ENCODE results near the gene GMPR2. TPM values are rescaled to one million over a fixed set of nuclear protein-coding genes. Genes with fewer than 3 reads are reported as not detected.

The GMPR2 gene
- total and polyA plus RNA-seq, 2 experiments from 2014 or later: 69.6 to 83.4 TPM

DNA sequence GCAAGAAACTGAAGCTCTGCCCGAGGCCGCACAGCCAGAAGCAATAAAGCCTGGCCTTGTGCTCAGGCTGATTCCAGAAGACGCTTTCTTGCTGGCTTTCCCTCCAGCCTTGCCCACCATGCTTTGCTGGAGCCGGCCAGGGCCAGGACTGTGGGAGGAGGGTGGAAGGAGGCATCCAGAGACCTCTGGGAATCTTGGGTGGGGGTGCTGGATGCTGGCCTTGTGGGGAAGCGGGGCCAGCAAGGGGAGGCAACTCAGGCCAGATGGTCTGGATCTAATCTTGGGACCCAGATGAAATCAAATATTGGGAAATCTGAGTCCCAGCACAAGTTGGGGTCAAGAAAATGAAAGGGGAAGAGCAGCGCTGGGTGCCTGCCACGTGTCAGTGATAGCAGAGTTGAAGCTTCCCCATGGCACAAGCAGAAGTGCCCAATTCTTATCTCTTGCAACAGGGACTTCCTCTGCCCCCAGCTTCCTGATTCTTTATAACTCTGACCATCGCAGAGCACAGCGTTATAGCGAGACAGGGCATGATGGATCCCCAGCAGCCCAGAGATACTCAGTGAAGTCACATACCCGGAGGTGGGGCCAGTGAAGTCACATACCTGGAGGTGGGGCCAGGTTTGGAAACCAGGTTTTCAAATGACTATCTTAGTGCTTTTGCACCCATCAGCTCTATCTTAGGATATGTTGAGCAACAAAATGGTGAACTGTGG is 45.0 kb downstream of the GMPR2 start:
- Histone ChIP-seq H3K4me2 (no peak overlapping the region), H3K36me3 (replicated peaks; ENCODE audit: insufficient read depth, low read depth) (no peaks in the 10 kb centered on the region), H2AFZ (no peak overlapping the region), H3K27ac (no peak overlapping the region), H3K4me3 (no peak overlapping the region), H3K4me1 (ENCODE audit: insufficient read depth) (no peaks in the 10 kb centered on the region), H3K9me2 (replicated peaks; ENCODE audit: insufficient read depth) (no peaks in the 10 kb centered on the region), H3K9me3 (ENCODE audit: low read depth) (no peaks in the 10 kb centered on the region), H3K79me2 (peaks cover 9% of the 10 kb centered on the region), H4K20me1 (ENCODE audit: insufficient read depth, poor library complexity, severe bottlenecking) (no peaks in the 10 kb centered on the region), H3K27me3 (no peaks in the 10 kb centered on the region)
- TF ChIP-seq EZH2 (IDR thresholded peaks at IDR 0.05; ENCODE audit: borderline replicate concordance) (no peak), EZH2phosphoT487 (IDR thresholded peaks at IDR 0.05; ENCODE audit: low read depth, severe bottlenecking, unreplicated experiment) (no peak)
- TF ChIP-seq, protein P1, sequence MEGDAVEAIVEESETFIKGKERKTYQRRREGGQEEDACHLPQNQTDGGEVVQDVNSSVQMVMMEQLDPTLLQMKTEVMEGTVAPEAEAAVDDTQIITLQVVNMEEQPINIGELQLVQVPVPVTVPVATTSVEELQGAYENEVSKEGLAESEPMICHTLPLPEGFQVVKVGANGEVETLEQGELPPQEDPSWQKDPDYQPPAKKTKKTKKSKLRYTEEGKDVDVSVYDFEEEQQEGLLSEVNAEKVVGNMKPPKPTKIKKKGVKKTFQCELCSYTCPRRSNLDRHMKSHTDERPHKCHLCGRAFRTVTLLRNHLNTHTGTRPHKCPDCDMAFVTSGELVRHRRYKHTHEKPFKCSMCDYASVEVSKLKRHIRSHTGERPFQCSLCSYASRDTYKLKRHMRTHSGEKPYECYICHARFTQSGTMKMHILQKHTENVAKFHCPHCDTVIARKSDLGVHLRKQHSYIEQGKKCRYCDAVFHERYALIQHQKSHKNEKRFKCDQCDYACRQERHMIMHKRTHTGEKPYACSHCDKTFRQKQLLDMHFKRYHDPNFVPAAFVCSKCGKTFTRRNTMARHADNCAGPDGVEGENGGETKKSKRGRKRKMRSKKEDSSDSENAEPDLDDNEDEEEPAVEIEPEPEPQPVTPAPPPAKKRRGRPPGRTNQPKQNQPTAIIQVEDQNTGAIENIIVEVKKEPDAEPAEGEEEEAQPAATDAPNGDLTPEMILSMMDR (IDR thresholded peaks at IDR 0.05; ENCODE audit: poor library complexity): no peak
- DNase-seq (ENCODE audit: low spot score): no peak
- WGBS (ENCODE audit: low lambda C conversion rate, missing lambda C conversion rate): 93% methylated on average over 11 of the region's 11 CpGs

- no peak for DNase-seq (ENCODE audit: low spot score)
- Histone ChIP-seq H3K27ac (no peak overlapping the region), H3K9me2 (replicated peaks; ENCODE audit: insufficient read depth) (no peaks in the 10 kb centered on the region), H2AFZ (no peak overlapping the region), H3K4me3 (no peak overlapping the region), H3K9me3 (ENCODE audit: low read depth) (no peaks in the 10 kb centered on the region), H4K20me1 (ENCODE audit: insufficient read depth, poor library complexity, severe bottlenecking) (no peaks in the 10 kb centered on the region), H3K4me2 (no peak overlapping the region), H3K36me3 (replicated peaks; ENCODE audit: insufficient read depth, low read depth) (no peaks in the 10 kb centered on the region), H3K79me2 (peaks cover 7% of the 10 kb centered on the region), H3K4me1 (ENCODE audit: insufficient read depth) (no peaks in the 10 kb centered on the region), H3K27me3 (no peaks in the 10 kb centered on the region)
- TF ChIP-seq EZH2 (IDR thresholded peaks at IDR 0.05; ENCODE audit: borderline replicate concordance): no peak
- no peak for TF ChIP-seq EZH2phosphoT487 (IDR thresholded peaks at IDR 0.05; ENCODE audit: low read depth, severe bottlenecking, unreplicated experiment)
- TF ChIP-seq, protein P1 (IDR thresholded peaks at IDR 0.05; ENCODE audit: poor library complexity): no peak
- 97% methylated on average over 5 of the region's 5 CpGs for WGBS (ENCODE audit: low lambda C conversion rate, missing lambda C conversion rate)
These were observed 45.7 kb downstream of the GMPR2 start for GRCh38 chr14:24278424-24278823.

GRCh38 chr14:24279301-24280186 is 46.8 kb downstream of the GMPR2 start:
- no peak for DNase-seq (ENCODE audit: low spot score)
- H3K9me3 ChIP-seq (ENCODE audit: low read depth): no peaks in the 10 kb centered on the region
- no peaks in the 10 kb centered on the region for H3K4me1 ChIP-seq (ENCODE audit: insufficient read depth)
- H3K36me3 ChIP-seq (replicated peaks; ENCODE audit: insufficient read depth, low read depth): no peaks in the 10 kb centered on the region
- no peak overlapping the region for H3K4me3 ChIP-seq
- peaks cover 7% of the 10 kb centered on the region for H3K79me2 ChIP-seq
- H3K4me2 ChIP-seq: no peak overlapping the region
- TF ChIP-seq, protein P1 (IDR thresholded peaks at IDR 0.05; ENCODE audit: poor library complexity): no peak
- TF ChIP-seq EZH2phosphoT487 (IDR thresholded peaks at IDR 0.05; ENCODE audit: low read depth, severe bottlenecking, unreplicated experiment): no peak
- no peaks in the 10 kb centered on the region for H4K20me1 ChIP-seq (ENCODE audit: insufficient read depth, poor library complexity, severe bottlenecking)
- H3K9me2 ChIP-seq (replicated peaks; ENCODE audit: insufficient read depth): no peaks in the 10 kb centered on the region
- WGBS (ENCODE audit: low lambda C conversion rate, missing lambda C conversion rate): 89% methylated on average over 11 of the region's 11 CpGs
- H2AFZ ChIP-seq: no peak overlapping the region
- no peaks in the 10 kb centered on the region for H3K27me3 ChIP-seq
- no peak overlapping the region for H3K27ac ChIP-seq

All from hepatocyte (in vitro differentiated cells).